GM12878 (cell line): ENCODE results near the gene GBA2.

ENCODE experiments used
- ATF3 ChIP-seq: IDR thresholded peaks from 2 replicates; pipeline ENCODE4 v1.6.1; 2011; ENCODE audit warnings: low read depth, mild to moderate bottlenecking, low read length, moderate library complexity, borderline replicate concordance; ENCODE audit errors: extremely low read depth
- CTCF ChIP-seq, 3 experiments: IDR thresholded peaks in 2 of 3; conservative IDR thresholded peaks in 1 of 3; 2 replicates each; pipeline ENCODE4 v1.5.1; 2011; ENCODE audit warnings: low read depth in 3 of 3, low read length in 3 of 3, mild to moderate bottlenecking in 3 of 3, control low read depth in 2 of 3, moderate library complexity in 2 of 3, inconsistent platforms in 1 of 3, mixed read lengths in 1 of 3; ENCODE audit not compliant: control insufficient read depth in 2 of 3, insufficient read depth in 1 of 3; ENCODE audit errors: extremely low read depth in 1 of 3
- IKZF1 ChIP-seq: fragments of 450-650 bp; conservative IDR thresholded peaks from 2 replicates; pipeline ENCODE4 v1.6.1; 2017; ENCODE audit warnings: antibody characterized with exemption, mild to moderate bottlenecking
- IRF3 ChIP-seq: fragments of 450-650 bp; IDR thresholded peaks from 2 replicates; pipeline ENCODE4 v1.6.1; 2014; ENCODE audit warnings: mild to moderate bottlenecking
- PBX3 ChIP-seq: IDR thresholded peaks from 2 replicates; pipeline ENCODE4 v1.6.1; 2011; ENCODE audit warnings: mild to moderate bottlenecking, low read depth, low read length, moderate library complexity; ENCODE audit not compliant: insufficient replicate concordance
- PKNOX1 ChIP-seq: fragments of 450-650 bp; IDR thresholded peaks from 2 replicates; pipeline ENCODE4 v1.6.1; 2016; ENCODE audit warnings: mild to moderate bottlenecking
- SREBF1 ChIP-seq: IDR thresholded peaks from 2 replicates; pipeline ENCODE4 v1.6.1; 2012; ENCODE audit warnings: mild to moderate bottlenecking, low read length
- SRF ChIP-seq, 2 experiments: IDR thresholded peaks; 2 replicates each; pipeline ENCODE4 v1.6.1; 2011; ENCODE audit warnings: low read depth in 2 of 2, low read length in 2 of 2, mild to moderate bottlenecking in 1 of 2, moderate library complexity in 1 of 2
- ZBTB11 ChIP-seq: fragments of 450-650 bp; formaldehyde crosslinking; IDR thresholded peaks from 2 replicates; pipeline ENCODE4 v1.5.0; 2022; ENCODE audit warnings: mild to moderate bottlenecking, missing genetic modification characterization

GRCh38 chr9:35789541-35789940 is 40.5 kb upstream of the GBA2 start:
- no peak for TF ChIP-seq PKNOX1
- TF ChIP-seq SRF (IDR thresholded peaks at IDR 0.05; ENCODE audit: low read depth in 2 of 2, low read length in 2 of 2), result no peak
- no peak for TF ChIP-seq CTCF (IDR thresholded peaks at IDR 0.05 in 2 of 3, conservative IDR thresholded peaks at IDR 0.05 in 1 of 3; ENCODE audit: control insufficient read depth in 2 of 3, extremely low read depth in 1 of 3, insufficient read depth in 1 of 3, low read depth in 3 of 3, low read length in 3 of 3)
- TF ChIP-seq ZBTB11, result no peak
- no peak for TF ChIP-seq IRF3
- no peak for TF ChIP-seq IKZF1
- TF ChIP-seq PBX3, result no peak
- no peak for TF ChIP-seq SREBF1
- TF ChIP-seq ATF3, result no peak
